Endothelial cell (in vitro differentiated cells): Measurements from ENCODE around the gene INVS. TPM values are rescaled to one million over a fixed set of nuclear protein-coding genes. Genes with fewer than 3 reads are reported as not detected.

Experiments used
- DNase-seq: peaks from one replicate; pipeline ENCODE4 v3.0.0; 2021; ENCODE audit warnings: low spot score
- H3K27ac Mint-ChIP-seq: one replicate; pipeline ENCODE4 v1.8.0; 2021; ENCODE audit warnings: mixed read lengths, inconsistent platforms; ENCODE audit not compliant: unreplicated experiment
- H3K27me3 Mint-ChIP-seq: one replicate; pipeline ENCODE4 v1.8.0; 2021; ENCODE audit warnings: mild to moderate bottlenecking, moderate library complexity, mixed read lengths, inconsistent platforms; ENCODE audit not compliant: unreplicated experiment
- H3K36me3 Mint-ChIP-seq: one replicate; pipeline ENCODE4 v1.8.0; 2021; ENCODE audit warnings: mild to moderate bottlenecking, low read depth, mixed read lengths, inconsistent platforms; ENCODE audit not compliant: unreplicated experiment
- H3K4me1 Mint-ChIP-seq: one replicate; pipeline ENCODE4 v1.8.0; 2021; ENCODE audit warnings: mild to moderate bottlenecking, mixed read lengths, inconsistent platforms; ENCODE audit not compliant: unreplicated experiment
- H3K4me3 Mint-ChIP-seq: one replicate; pipeline ENCODE4 v1.8.0; 2021; ENCODE audit warnings: mild to moderate bottlenecking, mixed read lengths, inconsistent platforms; ENCODE audit not compliant: unreplicated experiment
- H3K9me3 Mint-ChIP-seq: one replicate; pipeline ENCODE4 v1.8.0; 2021; ENCODE audit warnings: mixed read lengths, inconsistent platforms; ENCODE audit not compliant: unreplicated experiment
- CTCF ChIP-seq: fragments of 200-600 bp; sonication (generic); IDR thresholded peaks from one replicate; pipeline ENCODE4 v1.5.0; 2021; ENCODE audit warnings: antibody characterized with exemption; ENCODE audit not compliant: unreplicated experiment
- total RNA-seq: library from RNA; stranded (reverse); fragmentation: NEBNext Ultra II Directional; extraction: Animal tissue kit (Norgen Biotek cat#: 25700); gene quantifications from one replicate; pipeline ENCODE4 v1.2.1, GENCODE V29; 2021; ENCODE audit not compliant: unreplicated experiment

INVS gene
- total RNA-seq, 1 donor from 2014 or later = 21.6 TPM

- H3K27me3 Mint-ChIP-seq = peaks cover 8% of the 10 kb centered on the region
- no peak for DNase-seq
- no peak overlapping the region for H3K4me3 Mint-ChIP-seq
- no peak for TF ChIP-seq CTCF
- H3K9me3 Mint-ChIP-seq = no peaks in the 10 kb centered on the region
- peaks cover 2% of the 10 kb centered on the region for H3K4me1 Mint-ChIP-seq
- peaks cover 70% of the 10 kb centered on the region for H3K36me3 Mint-ChIP-seq
- no peak overlapping the region for H3K27ac Mint-ChIP-seq
These were observed 195.8 kb downstream of the INVS start for GRCh38 chr9:100294806-100295205.

- Mint-ChIP-seq H3K9me3 (no peaks in the 10 kb centered on the region), H3K36me3 (peaks cover 66% of the 10 kb centered on the region), H3K27me3 (peaks cover 8% of the 10 kb centered on the region), H3K27ac (no peak overlapping the region), H3K4me3 (no peak overlapping the region), H3K4me1 (peaks cover 2% of the 10 kb centered on the region)
- DNase-seq = no peak
- TF ChIP-seq CTCF = no peak
These were observed 196.2 kb downstream of the INVS start for GRCh38 chr9:100295240-100295639.

GRCh38 chr9:100296407-100296806, 197.4 kb downstream of the INVS start:
- peaks cover 2% of the 10 kb centered on the region for H3K4me1 Mint-ChIP-seq
- no peak overlapping the region for H3K4me3 Mint-ChIP-seq
- peaks cover 67% of the 10 kb centered on the region for H3K36me3 Mint-ChIP-seq
- no peak for TF ChIP-seq CTCF
- H3K27me3 Mint-ChIP-seq = peaks cover 8% of the 10 kb centered on the region
- no peak overlapping the region for H3K27ac Mint-ChIP-seq
- DNase-seq = no peak
- no peaks in the 10 kb centered on the region for H3K9me3 Mint-ChIP-seq

GRCh38 chr9:100298378-100298777, 199.3 kb downstream of the INVS start:
- Mint-ChIP-seq H3K4me3 (no peak overlapping the region), H3K27me3 (peaks cover 8% of the 10 kb centered on the region), H3K9me3 (no peaks in the 10 kb centered on the region), H3K36me3 (peaks cover 55% of the 10 kb centered on the region), H3K4me1 (peaks cover 9% of the 10 kb centered on the region), H3K27ac (no peak overlapping the region)
- no peak for DNase-seq
- TF ChIP-seq CTCF = no peak

- Mint-ChIP-seq H3K27ac (peak overlapping the region; percentile 6), H3K36me3 (peaks cover 33% of the 10 kb centered on the region), H3K4me1 (peaks cover 15% of the 10 kb centered on the region)
These were observed 204.7 kb downstream of the INVS start for GRCh38 chr9:100303747-100304146.

More at GRCh38 chr9:100303747-100304146, 204.7 kb downstream of the INVS start:
- no peak for DNase-seq
- no peak overlapping the region for H3K4me3 Mint-ChIP-seq
- no peaks in the 10 kb centered on the region for H3K27me3 Mint-ChIP-seq
- no peak for TF ChIP-seq CTCF
- H3K9me3 Mint-ChIP-seq = no peaks in the 10 kb centered on the region
